Vagina (tissue), 2 donors: ENCODE results near the gene TOR4A. TPM values are rescaled to one million over a fixed set of nuclear protein-coding genes. Genes with fewer than 3 reads are reported as not detected.

ENCODE experiments used
- DNase-seq, 2 donors: peaks; one replicate each; pipeline ENCODE4 v3.0.0-alpha.2; 2017; ENCODE audit errors: extremely low spot score in 2 of 2
- H3K27ac ChIP-seq: fragments of 200-600 bp; sonication (generic); one replicate; pipeline ENCODE4 v1.5.1; 2019
- H3K27me3 ChIP-seq: fragments of 200-600 bp; sonication (generic); one replicate; pipeline ENCODE4 v1.5.1; 2019
- H3K36me3 ChIP-seq, 2 donors: fragments of 200-600 bp; sonication (generic); one replicate each; pipeline ENCODE4 v1.5.1; 2017 to 2019
- H3K4me1 ChIP-seq: fragments of 200-600 bp; sonication (generic); one replicate; pipeline ENCODE4 v1.5.1; 2019
- H3K4me3 ChIP-seq, 2 donors: fragments of 200-600 bp; sonication (generic); 1 replicate in 1 of 2; 2 replicates in 1 of 2; pipeline ENCODE4 v1.5.1; 2016 to 2019
- H3K9me3 ChIP-seq: fragments of 200-600 bp; sonication (generic); one replicate; pipeline ENCODE4 v1.5.1; 2019
- POLR2A ChIP-seq, 2 donors: fragments of 450-650 bp; IDR thresholded peaks; one replicate each; pipeline ENCODE4 v1.6.1; 2017; ENCODE audit warnings: antibody characterized with exemption in 2 of 2, mild to moderate bottlenecking in 2 of 2, moderate library complexity in 2 of 2
- POLR2AphosphoS5 ChIP-seq, 2 donors: sonication (generic); formaldehyde crosslinking; IDR thresholded peaks; one replicate each; pipeline ENCODE4 v1.9.0; 2017; ENCODE audit warnings: antibody characterized with exemption in 2 of 2, mild to moderate bottlenecking in 2 of 2, low read depth in 1 of 2; ENCODE audit not compliant: insufficient read depth in 1 of 2
- intact Hi-C: fragments of 100-400 bp; cut with DNase I; formaldehyde crosslinking; loops from one replicate; pipeline ENCODE4 v1.15.1; 2023
- total RNA-seq: library from RNA; depleted of rRNA; stranded (reverse); fragments of >200 nt; gene quantifications from one replicate; pipeline ENCODE4 v1.2.3, GENCODE V29; 2016
- TF ChIP-seq, protein P1 (sequence below), 3 experiments: fragments of 450-650 bp in 2 of 3; fragments of 200-600 bp in 1 of 3; sonication (generic) in 1 of 3; IDR thresholded peaks; one replicate each; pipeline ENCODE4 v1.5.1; 2017 to 2019; ENCODE audit warnings: antibody characterized with exemption in 3 of 3, mild to moderate bottlenecking in 2 of 3, moderate library complexity in 2 of 3

Gene TOR4A
- total RNA-seq, 1 donor from 2014 or later, result 13.0 TPM

- H3K27ac ChIP-seq, result no peak overlapping the region
- intact Hi-C loops, result no loop called here
- H3K9me3 ChIP-seq, result no peaks in the 10 kb centered on the region
- TF ChIP-seq, protein P1, sequence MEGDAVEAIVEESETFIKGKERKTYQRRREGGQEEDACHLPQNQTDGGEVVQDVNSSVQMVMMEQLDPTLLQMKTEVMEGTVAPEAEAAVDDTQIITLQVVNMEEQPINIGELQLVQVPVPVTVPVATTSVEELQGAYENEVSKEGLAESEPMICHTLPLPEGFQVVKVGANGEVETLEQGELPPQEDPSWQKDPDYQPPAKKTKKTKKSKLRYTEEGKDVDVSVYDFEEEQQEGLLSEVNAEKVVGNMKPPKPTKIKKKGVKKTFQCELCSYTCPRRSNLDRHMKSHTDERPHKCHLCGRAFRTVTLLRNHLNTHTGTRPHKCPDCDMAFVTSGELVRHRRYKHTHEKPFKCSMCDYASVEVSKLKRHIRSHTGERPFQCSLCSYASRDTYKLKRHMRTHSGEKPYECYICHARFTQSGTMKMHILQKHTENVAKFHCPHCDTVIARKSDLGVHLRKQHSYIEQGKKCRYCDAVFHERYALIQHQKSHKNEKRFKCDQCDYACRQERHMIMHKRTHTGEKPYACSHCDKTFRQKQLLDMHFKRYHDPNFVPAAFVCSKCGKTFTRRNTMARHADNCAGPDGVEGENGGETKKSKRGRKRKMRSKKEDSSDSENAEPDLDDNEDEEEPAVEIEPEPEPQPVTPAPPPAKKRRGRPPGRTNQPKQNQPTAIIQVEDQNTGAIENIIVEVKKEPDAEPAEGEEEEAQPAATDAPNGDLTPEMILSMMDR (IDR thresholded peaks at IDR 0.05), result no peak
- TF ChIP-seq POLR2A (IDR thresholded peaks at IDR 0.05) (no peak), POLR2AphosphoS5 (IDR thresholded peaks at IDR 0.05; ENCODE audit: insufficient read depth in 1 of 2, low read depth in 1 of 2) (no peak)
- H3K4me1 ChIP-seq, result peaks cover 12% of the 10 kb centered on the region
- no peak overlapping the region for H3K4me3 ChIP-seq
- DNase-seq, result no peak
- peaks cover 0 to 44% of the 10 kb centered on the region in 2 donors for H3K36me3 ChIP-seq
- no peaks in the 10 kb centered on the region for H3K27me3 ChIP-seq
Observed at GRCh38 chr9:137268538-137269201, 8.9 kb upstream of the TOR4A start.

GRCh38 chr9:137269231-137269772, 8.2 kb upstream of the TOR4A start:
- H3K4me1 ChIP-seq, result peaks cover 18% of the 10 kb centered on the region
- intact Hi-C loops, result no loop called here
- H3K27ac ChIP-seq, result no peak overlapping the region
- H3K9me3 ChIP-seq, result no peaks in the 10 kb centered on the region
- H3K36me3 ChIP-seq, result peaks cover 0 to 37% of the 10 kb centered on the region in 2 donors
- TF ChIP-seq POLR2AphosphoS5 (IDR thresholded peaks at IDR 0.05; ENCODE audit: insufficient read depth in 1 of 2, low read depth in 1 of 2) (peak; percentile 49 to 63), POLR2A (IDR thresholded peaks at IDR 0.05) (no peak)
- DNase-seq, result no peak
- H3K4me3 ChIP-seq, result no peak overlapping the region
- H3K27me3 ChIP-seq, result no peaks in the 10 kb centered on the region

DNA sequence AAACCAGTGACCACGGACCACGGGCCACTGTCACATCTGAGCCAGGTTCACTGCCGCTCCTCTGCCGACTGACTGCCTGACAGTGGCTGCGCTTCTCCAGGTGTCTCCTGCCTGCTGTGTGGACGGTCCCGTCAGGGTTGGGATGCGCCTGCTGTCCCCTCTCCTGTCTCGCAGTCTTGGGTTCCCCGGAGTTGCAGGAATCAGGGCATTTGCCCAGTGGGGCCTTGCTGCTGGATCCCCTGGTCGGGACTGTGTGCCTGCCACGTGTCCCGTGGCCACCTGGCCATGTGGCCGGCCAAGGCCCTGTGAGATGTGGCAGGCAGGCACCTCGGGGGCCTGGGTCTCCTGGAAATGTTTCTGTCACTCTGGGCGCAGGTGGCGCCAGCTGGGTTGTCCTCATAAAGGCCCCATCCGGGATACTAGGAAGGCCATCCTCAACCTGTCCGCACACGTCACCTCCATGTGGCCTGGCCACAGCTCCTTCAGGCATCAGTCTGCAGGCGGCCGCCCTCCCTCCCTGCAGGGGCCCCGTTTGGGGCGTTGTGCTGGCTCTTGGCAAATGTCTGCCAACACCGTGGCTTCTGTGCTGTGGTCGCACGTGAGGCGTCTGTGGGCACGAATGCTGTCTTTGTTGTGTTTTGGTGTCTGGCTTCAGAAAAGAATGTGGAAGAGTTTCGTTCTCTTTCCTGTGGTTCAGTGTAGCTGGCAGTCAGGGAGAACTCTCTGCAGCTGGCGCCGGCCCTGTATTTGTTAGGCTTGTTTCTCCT, 6.4 kb upstream of the TOR4A start:
- no peaks in the 10 kb centered on the region for H3K9me3 ChIP-seq
- no peak overlapping the region for H3K27ac ChIP-seq
- DNase-seq, result peak in 1 of 2 donors; percentile 71
- no peak for TF ChIP-seq POLR2AphosphoS5 (IDR thresholded peaks at IDR 0.05; ENCODE audit: insufficient read depth in 1 of 2, low read depth in 1 of 2)
- TF ChIP-seq, protein P1 (IDR thresholded peaks at IDR 0.05), result no peak
- TF ChIP-seq POLR2A (IDR thresholded peaks at IDR 0.05), result no peak
- intact Hi-C loops, result no loop called here
- H3K27me3 ChIP-seq, result no peaks in the 10 kb centered on the region
- H3K4me1 ChIP-seq, result peaks cover 25% of the 10 kb centered on the region
- peaks cover 0 to 25% of the 10 kb centered on the region in 2 donors for H3K36me3 ChIP-seq
- no peak overlapping the region for H3K4me3 ChIP-seq

GRCh38 chr9:137271696-137272076, 5.8 kb upstream of the TOR4A start:
- Histone ChIP-seq H3K4me3 (no peak overlapping the region), H3K4me1 (peaks cover 31% of the 10 kb centered on the region), H3K36me3 (peaks cover 0 to 21% of the 10 kb centered on the region in 2 donors), H3K9me3 (no peaks in the 10 kb centered on the region), H3K27me3 (no peaks in the 10 kb centered on the region), H3K27ac (no peak overlapping the region)
- TF ChIP-seq POLR2AphosphoS5 (IDR thresholded peaks at IDR 0.05; ENCODE audit: insufficient read depth in 1 of 2, low read depth in 1 of 2) (no peak), POLR2A (IDR thresholded peaks at IDR 0.05) (no peak)
- TF ChIP-seq, protein P1 (IDR thresholded peaks at IDR 0.05), result no peak
- intact Hi-C loops, result no loop called here
- DNase-seq, result peak in 1 of 2 donors; percentile 70

DNA sequence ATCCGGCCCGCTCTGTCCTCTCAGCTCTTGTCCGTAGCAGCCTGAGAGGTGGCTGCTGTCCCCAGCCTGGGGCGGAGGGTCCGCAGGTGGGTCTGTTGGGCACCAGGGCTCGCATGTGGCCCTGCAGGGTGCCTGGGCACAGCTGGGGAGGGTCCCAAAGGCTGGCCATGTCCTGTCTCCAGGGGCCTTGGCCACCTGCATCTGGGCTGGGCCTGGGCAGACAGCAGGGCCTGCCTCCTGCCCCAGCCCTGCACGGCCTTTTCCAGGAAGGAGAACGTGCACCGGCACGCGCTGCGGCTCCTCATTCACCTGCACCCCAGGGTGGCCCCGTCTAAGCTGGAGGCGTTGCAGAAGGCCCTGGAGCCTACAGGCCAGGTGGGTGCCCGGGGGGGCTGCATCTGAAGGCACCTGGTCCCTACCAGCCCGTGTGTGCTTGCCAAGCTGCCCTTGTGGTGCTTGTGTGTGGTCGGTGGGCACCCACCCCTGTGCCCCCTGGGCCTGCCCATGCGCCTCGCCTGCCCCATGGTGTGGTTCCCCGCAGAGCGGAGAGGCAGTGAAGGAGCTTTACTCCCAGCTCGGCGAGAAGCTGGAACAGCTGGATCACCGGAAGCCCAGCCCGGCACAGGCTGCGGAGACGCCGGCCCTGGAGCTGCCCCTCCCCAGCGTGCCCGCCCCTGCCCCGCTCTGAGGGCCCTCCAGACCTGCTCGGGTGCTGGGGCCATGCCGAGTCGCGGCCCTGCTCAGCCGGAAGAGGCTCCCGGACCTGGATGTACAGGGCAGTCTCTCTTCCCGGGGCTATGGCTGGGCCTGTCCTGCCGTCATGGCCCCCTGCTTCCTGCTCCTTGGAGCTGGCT, 5.1 kb upstream of the TOR4A start:
- Histone ChIP-seq H3K36me3 (peaks cover 0 to 17% of the 10 kb centered on the region in 2 donors), H3K9me3 (no peaks in the 10 kb centered on the region), H3K27me3 (no peaks in the 10 kb centered on the region), H3K4me3 (no peak overlapping the region), H3K27ac (no peak overlapping the region), H3K4me1 (peaks cover 38% of the 10 kb centered on the region)
- DNase-seq, result peak in 1 of 2 donors; percentile 84
- intact Hi-C loops, result no loop called here
- TF ChIP-seq POLR2A (IDR thresholded peaks at IDR 0.05), result no peak
- TF ChIP-seq, protein P1 (IDR thresholded peaks at IDR 0.05), result no peak
- TF ChIP-seq POLR2AphosphoS5 (IDR thresholded peaks at IDR 0.05; ENCODE audit: insufficient read depth in 1 of 2, low read depth in 1 of 2), result no peak
